Omental fat pad (tissue), 4 donors: ENCODE measurements around the gene SELPLG. TPM values are rescaled to one million over a fixed set of nuclear protein-coding genes. Genes with fewer than 3 reads are reported as not detected.
"Not testable (repeated sequence)": the region's sequence is repeated elsewhere in the genome, so short reads cannot be mapped to it uniquely, and the experiment has no call there.

Experiments
- ATAC-seq: fragments of 150-250 bp; one replicate; pipeline ENCODE4 v1.9.1; 2016; ENCODE audit warnings: mild to moderate bottlenecking, moderate library complexity; ENCODE audit not compliant: low FRiP score
- DNase-seq: peaks from one replicate; pipeline ENCODE4 v3.0.0-alpha.2; 2019; ENCODE audit warnings: low spot score
- total RNA-seq, 4 donors: library from RNA; depleted of rRNA; stranded (reverse); fragments of >200 nt; gene quantifications; one replicate each; pipeline ENCODE4 v1.1.0, GENCODE V29; 2016
- TF ChIP-seq, protein P1 (sequence below), 3 donors: fragments of 450-650 bp; IDR thresholded peaks; one replicate each; pipeline ENCODE4 v1.5.1; 2016 to 2017; ENCODE audit warnings: antibody characterized with exemption in 3 of 3, mild to moderate bottlenecking in 3 of 3, moderate library complexity in 2 of 3

Gene SELPLG
- total RNA-seq, 4 donors from 2014 or later, result 12.4 to 45.6 (median 18.3) TPM

DNA sequence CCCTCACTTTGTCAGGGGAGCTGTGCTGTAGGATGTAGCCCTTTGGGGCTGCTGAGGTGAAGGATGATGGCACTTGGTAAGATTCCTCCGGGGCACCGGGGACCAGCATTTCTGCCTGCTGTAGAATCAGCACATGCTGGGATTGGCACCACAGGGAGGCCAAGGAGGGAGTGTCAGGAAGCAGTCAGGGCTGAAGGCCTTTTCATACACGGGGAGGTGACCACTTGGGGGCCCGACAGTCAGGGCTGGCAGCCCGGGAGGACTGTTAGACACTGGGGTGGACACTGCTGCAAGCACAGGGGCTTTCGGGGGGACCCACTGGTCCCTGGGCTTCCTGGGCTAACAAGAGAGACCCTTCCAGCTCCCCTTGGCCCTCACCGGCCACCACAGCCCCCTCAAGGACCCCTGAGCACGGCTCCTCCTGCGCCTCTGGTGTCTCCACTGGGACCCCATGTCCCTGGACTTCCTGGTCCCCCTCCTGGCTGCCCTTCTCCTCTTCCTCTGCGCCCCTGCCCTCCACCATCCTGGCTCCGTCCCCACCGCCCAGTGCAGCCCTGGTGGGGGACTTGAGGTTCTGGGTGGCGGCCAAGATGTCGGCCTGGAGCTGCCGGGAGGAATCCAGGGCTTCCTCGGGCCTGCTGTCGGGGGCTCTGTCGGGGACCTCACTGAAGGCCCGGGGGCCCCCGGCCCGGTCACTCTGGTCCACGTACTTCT, 42.3 kb downstream of the SELPLG start:
- TF ChIP-seq, protein P1, sequence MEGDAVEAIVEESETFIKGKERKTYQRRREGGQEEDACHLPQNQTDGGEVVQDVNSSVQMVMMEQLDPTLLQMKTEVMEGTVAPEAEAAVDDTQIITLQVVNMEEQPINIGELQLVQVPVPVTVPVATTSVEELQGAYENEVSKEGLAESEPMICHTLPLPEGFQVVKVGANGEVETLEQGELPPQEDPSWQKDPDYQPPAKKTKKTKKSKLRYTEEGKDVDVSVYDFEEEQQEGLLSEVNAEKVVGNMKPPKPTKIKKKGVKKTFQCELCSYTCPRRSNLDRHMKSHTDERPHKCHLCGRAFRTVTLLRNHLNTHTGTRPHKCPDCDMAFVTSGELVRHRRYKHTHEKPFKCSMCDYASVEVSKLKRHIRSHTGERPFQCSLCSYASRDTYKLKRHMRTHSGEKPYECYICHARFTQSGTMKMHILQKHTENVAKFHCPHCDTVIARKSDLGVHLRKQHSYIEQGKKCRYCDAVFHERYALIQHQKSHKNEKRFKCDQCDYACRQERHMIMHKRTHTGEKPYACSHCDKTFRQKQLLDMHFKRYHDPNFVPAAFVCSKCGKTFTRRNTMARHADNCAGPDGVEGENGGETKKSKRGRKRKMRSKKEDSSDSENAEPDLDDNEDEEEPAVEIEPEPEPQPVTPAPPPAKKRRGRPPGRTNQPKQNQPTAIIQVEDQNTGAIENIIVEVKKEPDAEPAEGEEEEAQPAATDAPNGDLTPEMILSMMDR (IDR thresholded peaks at IDR 0.05), result no peak

DNA sequence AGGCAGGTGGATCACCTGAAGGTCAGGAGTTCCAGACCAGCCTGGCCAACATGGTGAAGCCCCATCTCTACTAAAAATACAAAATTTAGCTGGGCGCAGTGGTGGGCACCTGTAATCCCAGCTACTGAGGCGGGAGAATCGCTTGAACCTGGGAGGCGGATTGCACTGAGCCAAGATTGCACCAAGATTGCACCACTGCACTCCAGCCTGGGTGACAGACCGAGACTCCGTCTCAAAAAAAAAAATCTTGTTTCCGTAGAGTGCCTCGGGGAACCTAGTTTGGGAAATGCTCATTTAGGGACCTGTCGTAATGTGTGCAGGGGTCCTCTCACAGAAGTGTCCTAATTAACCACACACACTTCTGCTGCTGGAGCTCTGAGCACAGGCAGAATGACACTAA, 43.2 kb downstream of the SELPLG start:
- DNase-seq, ATAC-seq: not testable (repeated sequence)

More for the DNA sequence above, 42.3 kb downstream of the SELPLG start:
- ATAC-seq (no peak), DNase-seq (no peak)

DNA sequence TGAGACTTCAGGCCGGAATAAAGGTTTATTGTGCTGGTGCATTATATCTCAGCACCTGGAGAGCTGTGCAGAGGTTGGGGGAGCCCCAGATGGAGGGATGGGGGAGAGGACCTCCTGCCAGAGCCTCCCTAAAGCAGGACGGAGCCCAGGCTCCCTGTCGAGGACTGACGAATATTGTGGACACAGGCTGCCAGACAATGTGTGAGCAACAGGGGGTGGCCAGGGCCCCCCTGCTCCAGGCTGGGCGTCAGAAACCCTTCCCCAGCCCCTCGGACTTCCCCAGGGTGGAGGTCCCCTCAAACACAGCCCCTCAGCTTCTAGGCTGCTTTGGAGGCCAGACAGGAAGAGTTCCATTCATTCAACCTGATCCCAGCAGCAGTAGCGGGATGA, 43.9 kb downstream of the SELPLG start:
- TF ChIP-seq, protein P1 (IDR thresholded peaks at IDR 0.05), result no peak
- no peak for ATAC-seq
- DNase-seq, result no peak

- ATAC-seq (peak; percentile 44), DNase-seq (no peak)
- TF ChIP-seq, protein P1 (IDR thresholded peaks at IDR 0.05), result no peak
Observed at GRCh38 chr12:108589028-108589839, 44.5 kb downstream of the SELPLG start.

DNA sequence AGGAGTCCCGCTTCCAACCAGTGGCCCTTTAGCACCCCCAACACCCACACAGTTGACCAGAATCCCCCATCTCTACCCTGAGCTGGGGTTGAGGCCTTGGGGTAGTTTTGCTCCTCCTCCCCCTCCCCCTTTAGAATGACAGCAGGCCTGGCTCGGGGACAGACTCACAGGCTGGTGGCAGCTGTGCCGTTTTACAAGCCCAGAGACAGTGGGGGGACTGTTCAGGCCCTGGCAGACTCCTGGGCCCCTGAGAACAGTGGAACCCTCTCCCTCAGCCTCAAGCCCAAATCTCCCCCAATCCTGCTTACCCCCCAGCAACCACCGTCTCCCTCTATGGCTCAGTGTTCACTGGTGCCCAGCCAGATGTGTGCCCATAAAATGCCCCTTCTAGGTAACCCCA, 45.9 kb downstream of the SELPLG start:
- ATAC-seq, result no peak
- no peak for DNase-seq

DNA sequence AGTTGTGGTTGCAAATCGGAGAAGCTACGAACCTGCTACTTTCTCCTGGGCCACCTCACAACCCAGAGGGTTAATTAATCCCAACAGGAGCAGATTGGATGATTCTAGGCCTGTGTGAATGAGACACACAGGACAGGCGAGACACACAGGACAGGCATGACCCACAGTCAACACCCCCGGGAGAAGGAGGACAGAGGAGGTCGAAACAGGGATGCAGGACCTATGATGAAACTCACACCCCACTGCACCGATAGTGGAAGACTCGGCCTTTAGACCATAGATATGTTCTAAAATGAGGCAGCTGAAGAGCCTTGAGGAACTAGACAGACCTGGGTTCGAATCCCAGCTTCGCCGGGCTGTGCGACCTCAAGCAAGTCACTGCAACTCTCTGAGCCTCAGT, 47.4 kb downstream of the SELPLG start:
- TF ChIP-seq, protein P1 (IDR thresholded peaks at IDR 0.05), result no peak
- DNase-seq (no peak), ATAC-seq (no peak)

More for the DNA sequence above, 45.9 kb downstream of the SELPLG start:
- TF ChIP-seq, protein P1 (IDR thresholded peaks at IDR 0.05), result no peak

GRCh38 chr12:108585864-108586263, 47.8 kb downstream of the SELPLG start:
- TF ChIP-seq, protein P1 (IDR thresholded peaks at IDR 0.05), result no peak
- no peak for DNase-seq
- no peak for ATAC-seq
